Spleen (tissue), 11 donors: ENCODE results near the gene TMEM89. TPM values are rescaled to one million over a fixed set of nuclear protein-coding genes. Genes with fewer than 3 reads are reported as not detected.

Experiments
- DNase-seq: peaks from one replicate; pipeline ENCODE4 v3.0.0-alpha.2; 2020
- H3K27ac ChIP-seq, 8 donors: fragments of 200-600 bp; sonication (generic) in 7 of 8; 1 replicate in 4 of 8; 2 replicates in 4 of 8; pipeline versions ENCODE4 v1.5.0 to v1.8.0; 2016 to 2021; ENCODE audit warnings: inconsistent platforms in 4 of 8, mild to moderate bottlenecking in 4 of 8, moderate library complexity in 1 of 8
- H3K27me3 ChIP-seq, 7 donors: fragments of 200-600 bp; sonication (generic) in 6 of 7; replicated peaks in 1 of 7; 1 replicate in 4 of 7; 2 replicates in 3 of 7; pipeline versions ENCODE4 v1.5.0 to v1.8.0; 2016 to 2021; ENCODE audit warnings: inconsistent platforms in 3 of 7, mild to moderate bottlenecking in 1 of 7
- H3K36me3 ChIP-seq, 6 donors: fragments of 200-600 bp; sonication (generic) in 5 of 6; 1 replicate in 4 of 6; 2 replicates in 2 of 6; pipeline versions ENCODE4 v1.5.0 to v1.8.0; 2016 to 2021; ENCODE audit warnings: inconsistent platforms in 2 of 6
- H3K4me1 ChIP-seq, 6 donors: fragments of 200-600 bp; sonication (generic) in 5 of 6; 1 replicate in 3 of 6; 2 replicates in 3 of 6; pipeline versions ENCODE4 v1.5.0 to v1.8.0; 2016 to 2021; ENCODE audit warnings: inconsistent platforms in 3 of 6
- H3K4me3 ChIP-seq, 8 donors: fragments of 200-600 bp; sonication (generic) in 7 of 8; 1 replicate in 4 of 8; 2 replicates in 4 of 8; pipeline versions ENCODE4 v1.5.0 to v1.8.0; 2016 to 2021; ENCODE audit warnings: inconsistent platforms in 4 of 8, mild to moderate bottlenecking in 4 of 8, moderate library complexity in 2 of 8
- H3K9me3 ChIP-seq, 8 donors: fragments of 200-600 bp; sonication (generic) in 7 of 8; 1 replicate in 4 of 8; 2 replicates in 4 of 8; pipeline versions ENCODE4 v1.5.0 to v1.8.0; 2016 to 2021; ENCODE audit warnings: inconsistent platforms in 4 of 8
- POLR2A ChIP-seq, 3 donors: fragments of 450-650 bp; IDR thresholded peaks; one replicate each; pipeline ENCODE4 v1.5.1; 2017; ENCODE audit warnings: antibody characterized with exemption in 3 of 3, mild to moderate bottlenecking in 1 of 3
- POLR2AphosphoS5 ChIP-seq, 3 donors: sonication (generic); formaldehyde crosslinking; IDR thresholded peaks; one replicate each; pipeline ENCODE4 v1.5.1; 2017; ENCODE audit warnings: antibody characterized with exemption in 3 of 3
- WGBS, 5 donors: extraction: QIAGEN DNeasy Blood & Tissue Kit in 3 of 5; methylation state at CpG; one replicate each; pipeline versions ENCODE4 v1.1.5 to v1.1.7; 2013 to 2018; 5-methylcytosine and 5-hydroxymethylcytosine counted together
- intact Hi-C: fragments of 100-400 bp; cut with DNase I; formaldehyde crosslinking; loops from one replicate; pipeline ENCODE4 v1.15.0; 2023; ENCODE audit warnings: low total_unique reads
- polyA plus RNA-seq, 3 donors: library from polyadenylated mRNA; stranded (reverse); fragments of 200-250 nt; gene quantifications; one replicate each; pipeline ENCODE4 v1.2.1, GENCODE V29; 2013
- total RNA-seq, 7 donors: library from RNA; depleted of rRNA in 3 of 7; stranded (reverse); fragments of >200 nt in 3 of 7; fragmentation: NEBNext Ultra II Directional in 4 of 7; extraction: Animal tissue kit (Norgen Biotek cat#: 25700) in 4 of 7; gene quantifications; one replicate each; pipeline versions ENCODE4 v1.1.0 to v1.2.1, GENCODE V29; 2016 to 2021
- TF ChIP-seq, protein P1 (sequence below), 11 experiments: fragments of 200-600 bp in 7 of 11; fragments of 450-650 bp in 4 of 11; sonication (generic) in 4 of 11; IDR thresholded peaks in 8 of 11; conservative IDR thresholded peaks in 3 of 11; 1 replicate in 7 of 11; 2 replicates in 4 of 11; pipeline versions ENCODE4 v1.4.0 to v1.8.0; 2016 to 2021; ENCODE audit warnings: antibody characterized with exemption in 11 of 11, inconsistent platforms in 4 of 11, mild to moderate bottlenecking in 1 of 11
- donor health status: healthy with polysubstance abuse.
- donor health status: DM: no; HTN: no; CAD: no; lungs with moderate emphysema.
- donor health status: DM: no; HTN: no; CAD: no.
- donor health status: Bipolar disorder and iron deficiency.
- donor health status: healthy.
- donor health status: DM: no; HTN: no; CAD: no.
- donor health status: DM: yes; HTN: yes; CAD: no.

Gene TMEM89
- total and polyA plus RNA-seq, 10 donors: 0.42 to 0.46 TPM; not detected in 8

DNA sequence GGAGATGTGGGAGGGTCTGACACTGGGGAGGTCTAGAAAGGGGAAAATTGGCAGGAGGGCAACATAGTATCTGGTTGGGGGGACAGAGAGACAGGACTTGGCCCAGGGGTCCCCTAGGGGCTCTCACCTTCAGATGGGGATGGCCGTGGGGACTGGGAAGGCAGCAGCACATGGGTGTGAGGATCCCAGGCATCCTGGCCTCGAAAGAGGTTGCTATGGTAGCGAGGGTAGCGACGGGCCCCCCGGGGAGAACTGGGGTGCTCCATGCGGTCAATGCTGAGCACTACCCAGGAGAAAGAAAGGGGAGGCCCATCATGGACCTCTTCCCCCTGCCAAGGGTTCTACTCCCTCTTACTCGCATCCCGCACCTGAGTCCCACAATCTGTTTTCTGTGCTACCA is 26.1 kb upstream of the TMEM89 start:
- no peak overlapping the region for H3K27ac ChIP-seq
- no peaks in the 10 kb centered on the region for H3K27me3 ChIP-seq
- no peak overlapping the region for H3K4me3 ChIP-seq
- no peaks in the 10 kb centered on the region for H3K36me3 ChIP-seq
- no peaks in the 10 kb centered on the region for H3K9me3 ChIP-seq
- no peak for DNase-seq
- intact Hi-C loops: no loop called here
- WGBS, 5 donors: 86 to 94% (median 90%) methylated on average over 9 of the region's 9 CpGs
- no peaks in the 10 kb centered on the region for H3K4me1 ChIP-seq
- no peak for TF ChIP-seq POLR2AphosphoS5 (IDR thresholded peaks at IDR 0.05)
- no peak for TF ChIP-seq POLR2A (IDR thresholded peaks at IDR 0.05)
- TF ChIP-seq, protein P1, sequence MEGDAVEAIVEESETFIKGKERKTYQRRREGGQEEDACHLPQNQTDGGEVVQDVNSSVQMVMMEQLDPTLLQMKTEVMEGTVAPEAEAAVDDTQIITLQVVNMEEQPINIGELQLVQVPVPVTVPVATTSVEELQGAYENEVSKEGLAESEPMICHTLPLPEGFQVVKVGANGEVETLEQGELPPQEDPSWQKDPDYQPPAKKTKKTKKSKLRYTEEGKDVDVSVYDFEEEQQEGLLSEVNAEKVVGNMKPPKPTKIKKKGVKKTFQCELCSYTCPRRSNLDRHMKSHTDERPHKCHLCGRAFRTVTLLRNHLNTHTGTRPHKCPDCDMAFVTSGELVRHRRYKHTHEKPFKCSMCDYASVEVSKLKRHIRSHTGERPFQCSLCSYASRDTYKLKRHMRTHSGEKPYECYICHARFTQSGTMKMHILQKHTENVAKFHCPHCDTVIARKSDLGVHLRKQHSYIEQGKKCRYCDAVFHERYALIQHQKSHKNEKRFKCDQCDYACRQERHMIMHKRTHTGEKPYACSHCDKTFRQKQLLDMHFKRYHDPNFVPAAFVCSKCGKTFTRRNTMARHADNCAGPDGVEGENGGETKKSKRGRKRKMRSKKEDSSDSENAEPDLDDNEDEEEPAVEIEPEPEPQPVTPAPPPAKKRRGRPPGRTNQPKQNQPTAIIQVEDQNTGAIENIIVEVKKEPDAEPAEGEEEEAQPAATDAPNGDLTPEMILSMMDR (IDR thresholded peaks at IDR 0.05 in 8 of 11, conservative IDR thresholded peaks at IDR 0.05 in 3 of 11): no peak

- H3K9me3 ChIP-seq: no peaks in the 10 kb centered on the region
- H3K36me3 ChIP-seq: no peaks in the 10 kb centered on the region
- 90 to 94% (median 91%) methylated on average over 5 to 22 of the region's 22 CpGs for WGBS, 5 donors
- H3K27ac ChIP-seq: no peak overlapping the region
- no peak overlapping the region for H3K4me3 ChIP-seq
- no peak for TF ChIP-seq POLR2A (IDR thresholded peaks at IDR 0.05)
- TF ChIP-seq, protein P1 (IDR thresholded peaks at IDR 0.05 in 8 of 11, conservative IDR thresholded peaks at IDR 0.05 in 3 of 11): no peak
- TF ChIP-seq POLR2AphosphoS5 (IDR thresholded peaks at IDR 0.05): no peak
- peaks cover 0 to 6% (median 0%) of the 10 kb centered on the region in 7 donors for H3K27me3 ChIP-seq
- intact Hi-C loops: no loop called here
- no peak for DNase-seq
- H3K4me1 ChIP-seq: no peaks in the 10 kb centered on the region
Observed at GRCh38 chr3:48644898-48645760, 23.6 kb upstream of the TMEM89 start.

DNA sequence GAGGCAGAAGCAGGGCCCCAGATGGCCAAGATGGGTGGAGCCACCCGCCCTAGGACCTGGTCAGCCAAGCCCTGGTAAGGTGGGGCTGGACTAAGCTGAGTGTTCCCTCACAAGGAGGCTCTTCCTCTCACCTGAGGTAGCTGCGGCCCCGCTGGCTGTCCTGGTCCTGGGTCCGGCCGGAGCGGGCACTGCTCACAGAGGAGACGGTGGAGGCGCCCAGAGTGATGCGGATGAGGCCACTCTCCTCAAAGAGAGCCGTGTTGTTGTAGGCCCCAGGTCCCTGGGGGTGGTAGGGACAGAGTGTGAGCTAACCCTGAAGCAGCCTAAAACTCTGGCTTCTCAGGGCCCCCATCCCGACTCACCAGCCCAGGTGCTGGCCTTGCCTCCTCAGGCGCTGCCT is 21.0 kb upstream of the TMEM89 start:
- WGBS, 5 donors: 89 to 95% (median 91%) methylated on average over 11 to 12 of the region's 12 CpGs
- no peak for DNase-seq

GRCh38 chr3:48641396-48641795 is 19.8 kb upstream of the TMEM89 start:
- WGBS, 5 donors: 87 to 97% (median 93%) methylated on average over 3 of the region's 3 CpGs
- Histone ChIP-seq H3K27me3 (peaks cover 0 to 6% (median 0%) of the 10 kb centered on the region in 7 donors), H3K4me3 (no peak overlapping the region), H3K36me3 (no peaks in the 10 kb centered on the region), H3K4me1 (peaks cover under 1 to 9% (median 4%) of the 10 kb centered on the region in 6 donors), H3K27ac (no peak overlapping the region), H3K9me3 (no peaks in the 10 kb centered on the region)
- intact Hi-C loops: no loop called here
- DNase-seq: no peak
- no peak for TF ChIP-seq POLR2AphosphoS5 (IDR thresholded peaks at IDR 0.05)
- TF ChIP-seq POLR2A (IDR thresholded peaks at IDR 0.05): no peak
- TF ChIP-seq, protein P1 (IDR thresholded peaks at IDR 0.05 in 8 of 11, conservative IDR thresholded peaks at IDR 0.05 in 3 of 11): no peak

More for the DNA sequence above, 21.0 kb upstream of the TMEM89 start:
- TF ChIP-seq, protein P1 (IDR thresholded peaks at IDR 0.05 in 8 of 11, conservative IDR thresholded peaks at IDR 0.05 in 3 of 11): no peak
- no peak for TF ChIP-seq POLR2AphosphoS5 (IDR thresholded peaks at IDR 0.05)
- TF ChIP-seq POLR2A (IDR thresholded peaks at IDR 0.05): no peak
- intact Hi-C loops: no loop called here
- Histone ChIP-seq H3K4me3 (no peak overlapping the region), H3K27ac (no peak overlapping the region), H3K27me3 (peaks cover 0 to 6% (median 0%) of the 10 kb centered on the region in 7 donors), H3K4me1 (no peaks in the 10 kb centered on the region), H3K36me3 (no peaks in the 10 kb centered on the region), H3K9me3 (no peaks in the 10 kb centered on the region)
